SHP77 treated with DMSO at 0.1 percent for 48 hours (cell line): Measurements from ENCODE around the gene RHEX.

Experiments
- DNase-seq: peaks from one replicate; lab custom pipeline; 2025; lab: John Stamatoyannopoulos, UW

Gene RHEX

DNA sequence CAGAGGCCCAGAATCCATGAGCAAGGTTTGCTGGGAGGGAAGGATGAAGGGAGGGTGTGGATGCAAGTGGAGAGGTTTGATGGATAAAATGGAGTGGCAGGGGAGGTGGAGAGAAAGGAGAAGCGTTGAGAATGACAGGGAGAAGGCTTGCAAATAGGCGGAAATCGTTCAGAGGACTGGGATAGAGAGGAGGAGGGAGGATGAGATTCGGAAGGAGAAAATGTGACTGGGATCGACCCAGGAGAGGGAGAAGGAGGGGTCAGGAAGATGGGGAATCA, 63.8 kb downstream of the RHEX start:
- no peak for DNase-seq

DNA sequence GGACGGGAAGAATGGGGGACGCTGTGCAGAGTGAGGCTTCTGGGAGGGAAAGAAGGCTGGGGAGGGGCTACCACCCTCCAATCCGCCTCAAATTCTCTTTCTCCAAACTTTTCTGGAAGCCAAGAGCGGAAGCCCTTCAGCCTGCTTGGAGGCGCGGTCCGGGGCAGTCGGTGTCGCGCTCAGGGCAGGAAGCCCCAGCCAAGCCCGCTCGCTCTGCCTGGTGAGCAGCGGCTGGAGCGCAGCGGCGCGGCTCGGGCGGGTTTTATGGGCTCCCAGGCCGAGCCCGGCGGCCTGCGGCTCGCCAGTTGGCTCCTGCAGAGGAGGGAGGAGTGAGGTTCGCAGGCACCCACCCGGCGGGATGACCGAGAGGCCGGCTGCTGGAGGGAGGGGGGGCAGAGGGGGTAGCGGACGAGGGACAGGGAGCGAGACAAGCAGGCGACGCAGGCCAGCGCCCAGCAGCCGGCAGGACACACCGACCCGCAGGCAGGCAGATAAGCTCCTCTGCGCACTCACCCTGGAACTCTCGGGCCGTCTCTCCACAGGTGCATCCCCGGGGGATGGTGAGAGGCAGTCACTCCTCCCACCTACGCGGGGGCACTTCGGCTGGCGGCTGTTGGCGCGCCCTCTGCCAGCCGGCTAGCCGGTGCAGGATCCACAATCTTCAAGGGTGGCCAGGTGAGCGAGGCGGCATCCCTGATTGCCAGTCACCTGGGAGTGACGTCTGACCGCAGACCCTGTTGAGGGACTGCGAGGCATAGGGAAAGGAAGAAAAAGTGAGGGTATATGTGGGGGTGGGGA, 64.4 kb downstream of the RHEX start, which contains the start of gene AVPR1B:
Gene AVPR1B (minus strand): TSS at position 238 of the 798 bp plus-strand sequence. CDS start 498 bp downstream, outside the sequence.
- DNase-seq = no peak

DNA sequence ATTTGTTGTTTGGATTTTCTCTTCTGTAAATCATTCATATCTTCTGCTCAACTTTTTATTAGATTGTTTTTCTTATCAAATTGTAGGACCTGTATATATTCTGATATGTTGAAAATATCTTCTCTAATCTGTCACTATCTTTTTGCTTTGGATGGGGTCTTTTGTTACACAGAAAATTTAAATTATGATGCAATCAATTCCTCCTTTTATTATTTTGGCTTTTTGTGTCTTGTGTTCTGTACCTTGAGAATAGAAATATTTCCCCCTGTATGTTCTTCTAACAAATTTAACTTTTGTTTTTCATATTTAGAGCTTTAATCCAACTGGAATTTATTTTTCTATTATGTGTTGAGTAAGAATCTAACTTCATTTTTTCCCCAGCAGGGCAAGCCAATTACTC, 67.4 kb downstream of the RHEX start:
- DNase-seq = no peak

DNA sequence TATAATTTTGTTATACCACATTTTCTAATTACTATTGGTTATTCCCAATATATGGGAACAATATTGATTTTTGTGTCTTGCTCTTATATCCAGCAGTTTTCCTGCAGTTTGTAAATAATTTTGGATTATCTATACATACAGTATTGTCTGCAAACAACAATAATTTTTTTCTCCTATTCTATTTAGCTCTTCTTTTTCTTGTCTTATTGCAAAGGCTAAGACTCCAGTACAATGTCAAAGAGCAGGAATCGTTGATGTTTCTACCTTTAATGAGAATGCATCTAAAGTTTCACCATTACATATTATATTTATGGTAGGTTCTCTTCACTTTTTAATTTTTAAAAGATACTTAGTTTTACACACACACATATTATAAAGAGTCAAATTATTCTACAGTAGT, 68.3 kb downstream of the RHEX start:
- no peak for DNase-seq

DNA sequence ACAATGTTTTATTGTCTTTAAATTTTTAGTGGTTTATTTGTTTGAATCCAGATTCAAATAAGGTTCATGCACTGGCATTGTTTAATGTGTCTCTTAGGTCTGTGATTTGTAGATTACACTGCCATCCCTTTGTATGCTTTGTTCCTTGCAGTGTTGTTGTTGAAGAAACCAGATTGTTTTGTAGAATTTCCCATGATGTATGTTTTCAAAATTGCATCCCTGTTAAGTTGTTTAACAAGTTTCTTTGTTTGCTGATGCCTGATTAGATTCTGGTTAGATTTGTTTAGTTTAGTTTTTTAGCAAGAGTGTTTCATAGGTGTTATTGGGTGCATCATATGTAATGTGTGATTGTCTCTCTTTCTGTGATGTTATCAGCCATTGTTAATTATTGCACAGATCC, 69.7 kb downstream of the RHEX start:
- no peak for DNase-seq

DNA sequence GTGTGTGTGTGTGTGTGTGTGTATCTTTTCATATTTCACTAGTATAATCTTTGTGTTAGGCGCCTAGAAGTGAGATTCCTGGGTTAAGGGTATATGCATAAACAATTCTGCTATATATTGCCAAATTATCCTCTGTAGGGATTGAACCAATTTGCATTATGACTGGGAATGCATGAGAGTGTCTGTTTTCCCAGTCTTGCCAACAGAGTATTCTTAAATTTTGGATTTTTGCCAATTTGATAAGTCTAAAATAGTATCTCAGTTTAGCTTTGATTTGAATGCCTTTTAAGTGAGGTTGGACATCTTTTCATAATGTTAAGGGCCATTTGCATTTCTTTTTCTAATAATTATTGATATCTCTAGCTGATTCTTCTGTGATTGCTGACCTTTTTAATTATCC, 72.4 kb downstream of the RHEX start:
- DNase-seq = no peak

DNA sequence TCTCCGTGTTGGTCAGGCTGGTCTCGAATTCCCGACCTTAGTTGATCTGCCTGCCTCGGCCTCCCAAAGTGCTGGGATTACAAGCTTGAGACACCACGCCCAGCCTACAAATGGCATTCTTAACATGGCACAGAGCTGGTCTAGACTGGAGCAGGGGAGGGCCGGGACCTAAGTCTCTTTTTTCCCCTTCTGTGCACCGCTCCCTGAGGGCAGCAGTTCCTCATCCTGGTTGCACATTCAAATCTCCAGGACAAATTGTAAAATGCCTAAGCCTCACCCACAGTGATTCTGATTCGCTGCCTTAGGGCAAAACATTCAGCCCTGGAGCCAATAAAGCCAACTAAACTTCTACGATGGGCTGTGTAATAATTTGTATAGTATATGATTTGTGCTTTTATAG, 74.4 kb downstream of the RHEX start:
- DNase-seq = no peak

DNA sequence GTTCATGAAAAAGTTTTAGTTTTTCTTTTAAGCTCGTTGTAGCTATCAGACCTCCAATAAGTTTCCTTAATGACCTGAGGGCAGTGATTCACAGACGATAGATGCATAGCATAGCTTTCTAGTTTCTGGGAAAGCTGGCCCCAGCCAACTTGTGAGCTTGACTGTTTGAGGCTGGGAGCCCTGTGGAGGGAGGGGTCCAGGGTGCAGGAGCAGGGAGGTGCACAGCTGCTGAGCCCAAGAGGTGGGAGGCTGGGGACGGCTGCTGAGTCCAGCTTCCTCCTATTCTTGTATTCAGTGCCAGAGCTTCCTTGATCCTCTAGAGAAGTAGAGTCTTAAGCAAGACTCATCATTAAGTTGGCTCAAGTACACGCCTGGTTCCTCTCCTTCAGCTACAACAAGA, 75.2 kb downstream of the RHEX start:
- DNase-seq = no peak

DNA sequence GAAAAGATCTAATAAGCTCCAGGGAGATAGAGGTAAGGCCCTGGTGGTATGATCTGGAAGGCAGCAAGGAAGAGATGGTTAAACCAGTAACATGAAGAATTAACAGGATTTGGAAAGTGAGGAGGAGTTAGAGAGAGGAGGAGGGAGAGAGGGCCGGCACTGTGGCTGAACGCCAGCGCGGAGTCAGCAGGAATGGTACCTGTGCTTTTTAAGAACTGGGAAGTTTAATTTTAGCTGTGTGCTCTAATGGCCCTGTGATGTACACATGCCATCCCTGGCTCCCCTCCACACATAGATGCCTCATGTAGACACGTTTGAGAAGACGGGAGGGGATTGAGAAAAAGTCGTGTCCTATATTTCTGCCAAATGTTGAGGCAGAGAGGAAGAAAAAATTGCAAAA, 78.1 kb downstream of the RHEX start:
- DNase-seq = no peak

DNA sequence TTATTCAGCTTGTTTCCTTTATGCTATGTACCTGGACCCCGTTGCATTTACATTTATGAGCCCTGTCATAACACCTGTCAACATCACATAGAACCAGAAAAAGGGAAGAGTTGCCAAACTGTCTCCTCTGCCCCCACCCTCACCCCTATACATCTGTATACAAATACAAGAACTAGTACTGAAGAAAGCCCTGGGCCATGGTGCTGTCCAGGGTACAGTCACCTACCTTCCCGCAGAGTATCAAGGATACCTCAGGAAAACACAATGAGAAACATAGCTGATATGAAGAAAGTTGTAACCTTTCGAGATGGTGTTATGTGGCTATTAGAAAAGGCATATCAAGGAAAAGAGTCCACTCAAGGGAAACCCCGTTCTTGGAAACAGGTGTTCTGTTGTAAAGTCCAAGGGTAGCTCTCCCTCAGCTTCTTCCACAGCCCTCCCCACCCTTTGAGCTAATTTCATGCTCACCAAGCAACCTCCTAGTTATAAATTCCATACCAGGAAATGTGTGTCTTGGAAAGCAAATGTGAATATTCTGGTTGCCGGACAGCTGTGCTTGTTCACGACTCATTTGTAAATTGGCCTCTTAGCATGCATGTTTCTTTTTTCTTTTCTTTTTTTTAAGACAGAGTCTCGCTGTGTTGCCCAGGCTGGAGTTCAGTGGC, 80.9 kb downstream of the RHEX start:
- no peak for DNase-seq

DNA sequence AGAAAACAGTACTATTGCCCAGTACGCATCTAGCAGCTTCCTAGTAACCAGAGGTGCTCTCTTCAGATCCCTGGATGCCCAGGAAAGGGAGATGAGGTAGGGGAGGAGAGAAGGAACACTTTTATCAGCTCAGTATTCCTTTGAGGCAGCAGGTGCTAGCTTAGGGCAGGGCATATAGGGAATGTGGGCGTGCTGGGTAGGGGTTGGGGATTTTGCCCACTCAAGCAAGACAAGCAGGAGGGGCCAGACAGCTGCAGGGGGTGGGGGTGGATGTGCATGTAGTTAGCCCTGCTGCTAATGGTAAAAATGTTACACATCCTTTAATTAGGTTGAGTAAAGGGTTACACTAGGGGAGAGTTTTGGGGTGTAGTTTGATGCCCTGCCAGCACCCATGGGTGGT, 82.3 kb downstream of the RHEX start:
- no peak for DNase-seq

DNA sequence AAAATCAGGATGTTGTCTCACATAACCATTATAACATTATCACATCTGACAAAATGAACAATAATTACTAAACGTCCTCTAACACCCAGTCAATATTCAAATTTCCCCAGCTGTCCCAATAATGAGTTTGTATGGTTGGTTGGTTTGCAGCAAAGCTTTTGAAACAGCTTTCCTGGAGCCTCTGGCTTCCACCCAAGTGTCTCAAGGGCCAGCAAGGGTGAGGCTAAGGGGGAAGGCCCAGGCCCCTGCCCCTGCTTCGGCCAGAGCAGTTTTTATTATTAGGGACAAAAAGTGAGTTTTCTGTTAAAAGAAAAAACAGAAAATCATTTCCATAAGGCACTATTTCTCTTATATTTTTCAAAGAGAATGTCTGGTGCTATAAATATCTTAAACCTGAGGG, 83.3 kb downstream of the RHEX start:
- DNase-seq = no peak

DNA sequence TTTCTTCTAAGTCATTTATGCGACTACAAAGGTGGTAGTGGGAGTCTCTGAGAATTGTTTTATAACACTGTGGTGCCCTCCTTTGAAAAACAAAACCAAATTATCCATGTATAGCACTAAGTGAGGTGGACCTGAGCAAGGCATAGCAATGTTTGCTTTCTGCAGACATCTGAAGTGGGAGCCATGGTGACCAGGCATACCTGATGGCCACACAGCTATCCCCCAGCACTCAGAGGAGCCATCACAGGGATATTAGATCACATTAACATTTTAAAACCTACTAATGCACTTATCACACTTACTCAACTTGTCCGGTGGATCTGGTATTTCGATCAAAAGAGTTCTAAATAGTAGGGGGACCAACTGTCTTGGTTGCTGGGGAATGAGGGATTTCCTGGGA, 89.0 kb downstream of the RHEX start:
- DNase-seq = no peak

DNA sequence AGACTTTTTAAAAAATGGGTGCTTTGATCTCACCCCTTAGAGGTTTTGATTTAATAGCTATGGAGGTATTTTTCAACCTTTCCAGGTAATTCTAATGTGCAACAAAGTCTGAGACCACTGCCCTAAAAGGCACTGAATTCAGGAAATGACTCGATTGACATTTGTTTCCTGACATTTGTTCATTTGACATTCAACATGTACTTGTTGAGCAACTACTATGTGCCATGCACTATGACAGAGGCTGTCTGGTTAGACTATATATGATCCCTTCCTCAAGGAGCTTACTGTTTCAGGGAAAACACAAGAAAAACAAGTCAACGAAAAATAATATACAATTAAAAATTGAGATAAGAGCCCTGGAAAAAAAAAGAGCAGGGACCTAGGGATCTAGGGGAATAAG, 89.8 kb downstream of the RHEX start:
- DNase-seq = no peak

DNA sequence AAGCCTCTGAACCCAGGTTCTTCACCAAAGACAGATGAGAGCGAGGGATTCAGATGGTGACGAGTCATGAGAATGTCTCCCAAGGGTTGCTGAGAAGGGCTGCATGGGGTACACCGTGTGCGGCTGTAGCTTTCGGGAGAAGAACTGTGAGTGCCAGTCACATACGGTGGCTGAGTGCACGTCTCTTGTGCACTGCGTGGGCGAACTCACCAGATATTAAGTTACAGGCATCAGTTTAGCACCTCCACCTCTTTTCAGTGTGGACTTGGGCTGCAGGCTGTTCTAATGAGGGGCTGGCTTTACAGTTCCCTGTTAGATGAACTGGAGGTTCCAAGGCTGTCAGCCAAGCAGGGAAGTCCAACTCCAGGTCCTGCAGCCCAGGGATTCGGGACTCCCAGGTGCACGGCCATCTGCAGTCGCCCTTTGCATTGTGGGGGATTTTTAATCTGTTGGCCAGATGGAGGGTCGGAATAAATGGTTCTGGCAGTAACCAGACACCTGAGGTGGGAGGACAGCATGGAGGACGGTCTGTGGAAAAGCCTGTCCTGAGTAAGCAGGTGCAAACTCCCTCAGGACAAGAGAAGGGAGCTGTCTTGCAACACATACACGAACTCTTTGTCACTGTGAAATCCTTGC, 90.7 kb downstream of the RHEX start:
- DNase-seq = peak; percentile 5

DNA sequence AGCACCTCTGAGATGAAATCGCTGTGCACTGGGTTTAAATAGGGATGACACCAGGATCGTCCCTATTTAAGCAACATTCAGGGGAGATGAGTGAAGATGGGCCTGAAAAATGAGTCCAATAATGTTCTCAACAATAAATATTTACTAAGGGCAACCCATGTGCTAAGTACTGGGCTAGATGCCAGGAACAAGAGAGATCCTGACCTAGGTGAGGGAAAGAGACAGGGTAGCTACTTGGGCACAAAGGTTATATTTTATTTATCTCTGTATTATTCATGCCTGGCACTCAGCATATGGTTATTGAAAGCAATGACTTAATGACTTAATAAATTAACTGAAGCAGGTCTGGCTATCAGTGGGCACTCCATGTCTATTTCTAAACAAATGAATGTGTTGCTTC, 91.6 kb downstream of the RHEX start:
- no peak for DNase-seq

DNA sequence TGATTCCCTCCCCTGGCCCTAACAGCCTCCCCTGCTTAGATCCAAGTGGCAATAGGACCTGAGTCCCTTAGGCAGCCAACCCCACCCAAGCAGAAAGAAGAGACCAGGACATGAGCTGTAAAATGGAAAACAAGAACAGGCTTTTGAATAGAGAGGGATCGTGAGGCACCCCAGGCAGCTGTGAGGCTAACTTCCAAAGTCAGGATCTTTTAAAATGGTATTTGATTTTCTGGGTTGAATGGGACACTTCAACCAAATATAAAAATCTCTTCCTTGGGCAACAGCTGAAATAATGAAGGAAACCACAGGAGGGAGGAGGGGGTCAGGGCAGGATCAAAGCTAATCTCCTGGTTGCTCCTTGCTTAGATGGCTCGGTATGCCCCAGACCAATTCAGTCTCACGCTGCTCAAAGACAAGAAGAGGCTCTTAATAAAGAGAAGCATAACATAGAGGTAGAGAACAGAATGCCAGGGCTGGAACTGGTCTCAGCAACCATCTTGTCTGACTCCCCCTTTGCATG, 92.9 kb downstream of the RHEX start:
- no peak for DNase-seq
